ENCODE measurements around the gene MORN3. TPM values are rescaled to one million over a fixed set of nuclear protein-coding genes. Genes with fewer than 3 reads are reported as not detected.

The MORN3 gene
- total and polyA plus RNA-seq, 10 of the 15 experiments (the other 5 are each of a cell fraction or from before 2014, with no cell fraction given), result 0.08 to 0.34 (median 0.17) TPM

GRCh38 chr12:121638298-121639202 lies 30.9 kb downstream of the MORN3 start:
- Histone ChIP-seq H3K9me3 (replicated peaks; ENCODE audit: control insufficient read depth, insufficient read depth, low read length) (no peaks in the 10 kb centered on the region), H3K36me3 (ENCODE audit: control insufficient read depth in 2 of 2, insufficient read depth in 2 of 2, low read length in 1 of 2) (peaks cover 8% of the 10 kb centered on the region in 2 experiments; a peak in 3 of 4 replicates), H3K4me2 (ENCODE audit: control insufficient read depth, insufficient read depth) (no peak overlapping the region), H3K9ac (ENCODE audit: control insufficient read depth, insufficient read depth, low read length) (no peak overlapping the region; the same call in 1 of the 2 replicates), H3K27me3 (replicated peaks in 1 of 2; ENCODE audit: control insufficient read depth in 2 of 2, insufficient read depth in 2 of 2, low read length in 1 of 2) (no peaks in the 10 kb centered on the region), H3K27ac (ENCODE audit: control insufficient read depth, insufficient read depth) (no peak overlapping the region; the same call in 1 of the 2 replicates), H3K79me2 (ENCODE audit: control insufficient read depth, insufficient read depth, low read length) (peaks cover 32% of the 10 kb centered on the region), H3K4me1 (ENCODE audit: control insufficient read depth, insufficient read depth, low read length) (peaks cover 17% of the 10 kb centered on the region), H2AFZ (ENCODE audit: control insufficient read depth, low read depth, low read length) (no peak overlapping the region), H3K4me3 (no peak overlapping the region), H4K20me1 (ENCODE audit: control insufficient read depth, insufficient read depth) (no peaks in the 10 kb centered on the region)
- TF ChIP-seq BACH1 (IDR thresholded peaks at IDR 0.05; ENCODE audit: borderline replicate concordance), result no peak
- no peak for TF ChIP-seq ZNF274 (IDR thresholded peaks at IDR 0.05; ENCODE audit: insufficient read depth, insufficient read length)
- TF ChIP-seq ATF7 (IDR thresholded peaks at IDR 0.05; ENCODE audit: low read depth), result no peak
- TF ChIP-seq, protein P1, sequence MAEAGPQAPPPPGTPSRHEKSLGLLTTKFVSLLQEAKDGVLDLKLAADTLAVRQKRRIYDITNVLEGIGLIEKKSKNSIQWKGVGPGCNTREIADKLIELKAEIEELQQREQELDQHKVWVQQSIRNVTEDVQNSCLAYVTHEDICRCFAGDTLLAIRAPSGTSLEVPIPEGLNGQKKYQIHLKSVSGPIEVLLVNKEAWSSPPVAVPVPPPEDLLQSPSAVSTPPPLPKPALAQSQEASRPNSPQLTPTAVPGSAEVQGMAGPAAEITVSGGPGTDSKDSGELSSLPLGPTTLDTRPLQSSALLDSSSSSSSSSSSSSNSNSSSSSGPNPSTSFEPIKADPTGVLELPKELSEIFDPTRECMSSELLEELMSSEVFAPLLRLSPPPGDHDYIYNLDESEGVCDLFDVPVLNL (IDR thresholded peaks at IDR 0.05; ENCODE audit: low read depth, low read length), result no peak
- no peak for TF ChIP-seq POLR2A (IDR thresholded peaks at IDR 0.05; ENCODE audit: low read depth, low read length)
- no peak for TF ChIP-seq TAF1 (IDR thresholded peaks at IDR 0.05; ENCODE audit: borderline replicate concordance, low read depth, low read length)
- TF ChIP-seq IKZF1 (conservative IDR thresholded peaks at IDR 0.05), result no peak
- no peak for TF ChIP-seq PAX5 (IDR thresholded peaks at IDR 0.05; ENCODE audit: borderline replicate concordance, low read depth, low read length)
- no peak for TF ChIP-seq CHD2 (IDR thresholded peaks at IDR 0.05; ENCODE audit: borderline replicate concordance, low read depth, low read length)
- TF ChIP-seq, protein P2, sequence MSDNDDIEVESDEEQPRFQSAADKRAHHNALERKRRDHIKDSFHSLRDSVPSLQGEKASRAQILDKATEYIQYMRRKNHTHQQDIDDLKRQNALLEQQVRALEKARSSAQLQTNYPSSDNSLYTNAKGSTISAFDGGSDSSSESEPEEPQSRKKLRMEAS (IDR thresholded peaks at IDR 0.05; ENCODE audit: low read depth, low read length), result no peak
- TF ChIP-seq, protein P3, sequence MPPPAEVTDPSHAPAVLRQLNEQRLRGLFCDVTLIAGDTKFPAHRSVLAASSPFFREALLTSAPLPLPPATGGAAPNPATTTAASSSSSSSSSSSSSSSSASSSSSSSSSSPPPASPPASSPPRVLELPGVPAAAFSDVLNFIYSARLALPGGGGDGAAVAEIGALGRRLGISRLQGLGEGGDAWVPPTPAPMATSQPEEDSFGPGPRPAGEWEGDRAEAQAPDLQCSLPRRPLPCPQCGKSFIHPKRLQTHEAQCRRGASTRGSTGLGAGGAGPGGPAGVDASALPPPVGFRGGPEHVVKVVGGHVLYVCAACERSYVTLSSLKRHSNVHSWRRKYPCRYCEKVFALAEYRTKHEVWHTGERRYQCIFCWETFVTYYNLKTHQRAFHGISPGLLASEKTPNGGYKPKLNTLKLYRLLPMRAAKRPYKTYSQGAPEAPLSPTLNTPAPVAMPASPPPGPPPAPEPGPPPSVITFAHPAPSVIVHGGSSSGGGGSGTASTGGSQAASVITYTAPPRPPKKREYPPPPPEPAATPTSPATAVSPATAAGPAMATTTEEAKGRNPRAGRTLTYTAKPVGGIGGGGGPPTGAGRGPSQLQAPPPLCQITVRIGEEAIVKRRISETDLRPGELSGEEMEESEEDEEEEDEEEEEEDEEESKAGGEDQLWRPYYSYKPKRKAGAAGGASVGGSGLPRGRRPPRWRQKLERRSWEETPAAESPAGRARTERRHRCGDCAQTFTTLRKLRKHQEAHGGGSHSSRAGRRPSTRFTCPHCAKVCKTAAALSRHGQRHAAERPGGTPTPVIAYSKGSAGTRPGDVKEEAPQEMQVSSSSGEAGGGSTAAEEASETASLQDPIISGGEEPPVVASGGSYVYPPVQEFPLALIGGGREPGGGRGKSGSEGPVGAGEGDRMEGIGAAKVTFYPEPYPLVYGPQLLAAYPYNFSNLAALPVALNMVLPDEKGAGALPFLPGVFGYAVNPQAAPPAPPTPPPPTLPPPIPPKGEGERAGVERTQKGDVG (CRISPR knock-in tag; IDR thresholded peaks at IDR 0.05), result no peak
- no peak for TF ChIP-seq SMAD5 (IDR thresholded peaks at IDR 0.05; ENCODE audit: low read depth)
- in situ Hi-C loops (cut with MboI), result no loop called here
- BruUV-seq (replicated peaks), result no TSS peak
- ChIA-PET SMC1A (ENCODE audit: uncharacterized antibody, unreplicated experiment) (interaction anchor here (0.6 to 2.5 kb wide), 8 partner anchors 8 to 502 kb away, joined by 3 to 19 read pairs (median 6); no protein-coding TSS in a partner anchor), RAD21 (ENCODE audit: unreplicated experiment) (interaction anchor here (1.0 to 3.3 kb wide), 5 partner anchors 10 to 102 kb away, joined by 3 to 17 read pairs (median 4); partner anchors contain the start of gene ORAI1), POLR2A (interaction anchor here (0.6 to 3.2 kb wide), 5 partner anchors 9 to 20 kb away, joined by 3 to 16 read pairs (median 4); partner anchors contain the start of gene ORAI1), CTCF (interaction anchor here (0.7 to 4.4 kb wide), 8 partner anchors 10 to 144 kb away, joined by 3 to 17 read pairs (median 3); partner anchors contain the start of gene ORAI1)
- DNase-seq (ENCODE audit: low read depth, low spot score) (no peak), ATAC-seq (no peak), FAIRE-seq (no peak)
- intact Hi-C loops (cut with micrococcal nuclease; ENCODE audit: unreplicated experiment), result no loop called here
- 98% methylated on average over 14 of the region's 14 CpGs for WGBS (ENCODE audit: insufficient coverage, insufficient replicate concordance, low lambda C conversion rate, missing lambda C conversion rate)
